Left ventricle myocardium inferior (tissue), 1 donor: ENCODE data around the gene SCARF1. TPM values are rescaled to one million over a fixed set of nuclear protein-coding genes. Genes with fewer than 3 reads are reported as not detected.

Source experiments
- DNase-seq: peaks from one replicate; pipeline ENCODE4 v3.0.0-alpha.2; 2020
- H3K27ac ChIP-seq: fragments of 200-600 bp; replicated peaks from 2 replicates; pipeline ENCODE4 v1.8.0; 2021
- H3K27me3 ChIP-seq: fragments of 200-600 bp; 2 replicates; pipeline ENCODE4 v1.8.0; 2021; ENCODE audit warnings: low read depth
- H3K36me3 ChIP-seq: fragments of 200-600 bp; 2 replicates; pipeline ENCODE4 v1.8.0; 2021
- H3K4me1 ChIP-seq: fragments of 200-600 bp; 2 replicates; pipeline ENCODE4 v1.8.0; 2021
- H3K4me3 ChIP-seq: fragments of 200-600 bp; 2 replicates; pipeline ENCODE4 v1.8.0; 2021; ENCODE audit warnings: mild to moderate bottlenecking, moderate library complexity
- H3K9me3 ChIP-seq: fragments of 200-600 bp; replicated peaks from 2 replicates; pipeline ENCODE4 v1.8.0; 2021
- CTCF ChIP-seq: fragments of 200-600 bp; IDR thresholded peaks from 2 replicates; pipeline ENCODE4 v1.8.0; 2021; ENCODE audit warnings: antibody characterized with exemption, mild to moderate bottlenecking, borderline replicate concordance
- intact Hi-C: fragments of 100-400 bp; cut with micrococcal nuclease; formaldehyde crosslinking; loops from one replicate; pipeline ENCODE4 v1.11.0; 2022
- total RNA-seq: library from RNA; stranded (reverse); fragmentation: NEBNext Ultra II Directional; extraction: Animal tissue kit (Norgen Biotek cat#: 25700); gene quantifications from one replicate; pipeline ENCODE4 v1.2.1, GENCODE V29; 2021
- donor health status: DM: no; HTN: yes; CAD: no; lungs with severe emphysema.

The SCARF1 gene
- total RNA-seq, 1 donor from 2014 or later: 12.2 TPM

- intact Hi-C loops: no loop called here
- no peaks in the 10 kb centered on the region for H3K9me3 ChIP-seq
- peaks cover 35% of the 10 kb centered on the region for H3K4me1 ChIP-seq
- no peak overlapping the region for H3K4me3 ChIP-seq
- peak overlapping the region; percentile 38 for H3K27ac ChIP-seq
- no peak for DNase-seq
- no peak for TF ChIP-seq CTCF
- H3K27me3 ChIP-seq: no peaks in the 10 kb centered on the region
- H3K36me3 ChIP-seq: peaks cover 44% of the 10 kb centered on the region
Measured at GRCh38 chr17:1639549-1640180, 5.9 kb downstream of the SCARF1 start.

- H3K36me3 ChIP-seq: peaks cover 48% of the 10 kb centered on the region
- H3K9me3 ChIP-seq: no peaks in the 10 kb centered on the region
- no peaks in the 10 kb centered on the region for H3K27me3 ChIP-seq
- H3K4me1 ChIP-seq: peaks cover 26% of the 10 kb centered on the region
- no peak for DNase-seq
- intact Hi-C loops: no loop called here
- no peak overlapping the region for H3K27ac ChIP-seq
- no peak overlapping the region for H3K4me3 ChIP-seq
- TF ChIP-seq CTCF: no peak
Measured at GRCh38 chr17:1638624-1639300, 6.8 kb downstream of the SCARF1 start.

- Histone ChIP-seq H3K36me3 (peaks cover 48% of the 10 kb centered on the region), H3K27ac (no peak overlapping the region), H3K4me3 (no peak overlapping the region), H3K4me1 (peaks cover 21% of the 10 kb centered on the region), H3K27me3 (no peaks in the 10 kb centered on the region), H3K9me3 (no peaks in the 10 kb centered on the region)
- DNase-seq: no peak
- intact Hi-C loops: no loop called here
- no peak for TF ChIP-seq CTCF
Measured at GRCh38 chr17:1638171-1638590, 7.4 kb downstream of the SCARF1 start.

- Histone ChIP-seq H3K36me3 (peaks cover 48% of the 10 kb centered on the region), H3K27ac (no peak overlapping the region), H3K4me1 (peaks cover 21% of the 10 kb centered on the region), H3K9me3 (no peaks in the 10 kb centered on the region), H3K4me3 (no peak overlapping the region), H3K27me3 (no peaks in the 10 kb centered on the region)
- no peak for DNase-seq
- intact Hi-C loops: no loop called here
- TF ChIP-seq CTCF: no peak
Measured at GRCh38 chr17:1636732-1637285, 8.7 kb downstream of the SCARF1 start.

GRCh38 chr17:1635675-1636465, 9.7 kb downstream of the SCARF1 start:
- no peak overlapping the region for H3K4me3 ChIP-seq
- H3K36me3 ChIP-seq: peaks cover 48% of the 10 kb centered on the region
- H3K9me3 ChIP-seq: no peaks in the 10 kb centered on the region
- H3K4me1 ChIP-seq: peaks cover 17% of the 10 kb centered on the region
- intact Hi-C loops: no loop called here
- H3K27me3 ChIP-seq: no peaks in the 10 kb centered on the region
- no peak for TF ChIP-seq CTCF
- DNase-seq: no peak
- H3K27ac ChIP-seq: no peak overlapping the region
